Ectodermal cell (in vitro differentiated cells): ENCODE results near the gene NDUFB7.
"Not testable (repeated sequence)": the region's sequence is repeated elsewhere in the genome, so short reads cannot be mapped to it uniquely, and the experiment has no call there.

Source experiments
- H3K27ac ChIP-seq: 2 replicates; pipeline ENCODE4 v1.7.0; 2013; ENCODE audit warnings: mild to moderate bottlenecking, low read depth, low read length; ENCODE audit not compliant: insufficient read depth, poor library complexity, severe bottlenecking
- H3K27me3 ChIP-seq: 2 replicates; pipeline ENCODE4 v1.7.0; 2013; ENCODE audit warnings: mild to moderate bottlenecking, low read length; ENCODE audit not compliant: insufficient read depth, control insufficient read depth, poor library complexity, severe bottlenecking
- H3K36me3 ChIP-seq: one replicate; pipeline ENCODE4 v1.7.0; 2013; ENCODE audit warnings: low read length; ENCODE audit not compliant: control insufficient read depth, insufficient read depth
- H3K4me1 ChIP-seq: one replicate; pipeline ENCODE4 v1.7.0; 2013; ENCODE audit warnings: low read length; ENCODE audit not compliant: control insufficient read depth, insufficient read depth
- H3K4me3 ChIP-seq: 2 replicates; pipeline ENCODE4 v1.7.0; 2013; ENCODE audit warnings: low read depth, low read length, control low read depth; ENCODE audit not compliant: insufficient read depth
- H3K9me3 ChIP-seq: 2 replicates; pipeline ENCODE4 v1.7.0; 2013; ENCODE audit warnings: mild to moderate bottlenecking, low read length, moderate library complexity; ENCODE audit not compliant: control insufficient read depth
- WGBS, 2 experiments: methylation state at CpG; one replicate each; pipeline ENCODE4 v1.1.7; 2013; ENCODE audit warnings: missing lambda C conversion rate in 2 of 2; 5-methylcytosine and 5-hydroxymethylcytosine counted together

Gene NDUFB7

GRCh38 chr19:14542711-14543328 lies 29.0 kb downstream of the NDUFB7 start:
- Histone ChIP-seq H3K4me1 (peaks cover 4% of the 10 kb centered on the region), H3K27ac (peak overlapping the region; percentile 60), H3K9me3 (no peaks in the 10 kb centered on the region), H3K36me3 (no peaks in the 10 kb centered on the region), H3K4me3 (no peak overlapping the region), H3K27me3 (no peaks in the 10 kb centered on the region)
- WGBS, 2 experiments = 64% methylated on average over 7 of the region's 7 CpGs

GRCh38 chr19:14541979-14542378 lies 29.9 kb downstream of the NDUFB7 start:
- H3K4me1 ChIP-seq, H3K27ac ChIP-seq, H3K36me3 ChIP-seq, H3K27me3 ChIP-seq, H3K9me3 ChIP-seq, H3K4me3 ChIP-seq: not testable (repeated sequence)
- 95 to 96% methylated on average over 5 of the region's 5 CpGs for WGBS, 2 experiments

GRCh38 chr19:14540741-14541525 lies 30.9 kb downstream of the NDUFB7 start:
- Histone ChIP-seq H3K27ac (no peak overlapping the region), H3K9me3 (no peaks in the 10 kb centered on the region), H3K27me3 (no peaks in the 10 kb centered on the region), H3K36me3 (no peaks in the 10 kb centered on the region), H3K4me1 (peaks cover 4% of the 10 kb centered on the region), H3K4me3 (no peak overlapping the region)
- 94 to 95% methylated on average over 19 of the region's 19 CpGs for WGBS, 2 experiments

- H3K27me3 ChIP-seq = no peaks in the 10 kb centered on the region
- H3K36me3 ChIP-seq = no peaks in the 10 kb centered on the region
- H3K4me3 ChIP-seq = no peak overlapping the region
- H3K9me3 ChIP-seq = no peaks in the 10 kb centered on the region
- H3K27ac ChIP-seq = no peak overlapping the region
- H3K4me1 ChIP-seq = no peaks in the 10 kb centered on the region
- 18 to 20% methylated on average over 24 of the region's 24 CpGs for WGBS, 2 experiments
Measured at GRCh38 chr19:14536926-14537692, 34.8 kb downstream of the NDUFB7 start.

GRCh38 chr19:14533450-14533849 lies 38.4 kb downstream of the NDUFB7 start:
- Histone ChIP-seq H3K4me1 (no peaks in the 10 kb centered on the region), H3K36me3 (no peaks in the 10 kb centered on the region), H3K4me3 (no peak overlapping the region), H3K27me3 (no peaks in the 10 kb centered on the region), H3K27ac (no peak overlapping the region), H3K9me3 (no peaks in the 10 kb centered on the region)
- 97 to 98% methylated on average over 5 of the region's 5 CpGs for WGBS, 2 experiments

GRCh38 chr19:14530506-14530905 lies 41.4 kb downstream of the NDUFB7 start:
- WGBS, 2 experiments = 71 to 73% methylated on average over 3 of the region's 3 CpGs
- Histone ChIP-seq H3K36me3 (no peaks in the 10 kb centered on the region), H3K27ac (no peak overlapping the region), H3K4me1 (no peaks in the 10 kb centered on the region), H3K4me3 (peak overlapping the region; percentile 88), H3K9me3 (no peaks in the 10 kb centered on the region), H3K27me3 (no peaks in the 10 kb centered on the region)

GRCh38 chr19:14530005-14530348 lies 41.9 kb downstream of the NDUFB7 start:
- Histone ChIP-seq H3K9me3 (no peaks in the 10 kb centered on the region), H3K4me1 (no peaks in the 10 kb centered on the region), H3K4me3 (peak overlapping the region; percentile 88), H3K36me3 (no peaks in the 10 kb centered on the region), H3K27ac (peak overlapping the region; percentile 52), H3K27me3 (no peaks in the 10 kb centered on the region)
- 1 to 2% methylated on average over 18 of the region's 18 CpGs for WGBS, 2 experiments

GRCh38 chr19:14529254-14530004 lies 42.4 kb downstream of the NDUFB7 start, which contains the start of gene TECR:
Gene TECR (plus strand): TSS chr19:14529594. CDS start chr19:14529697, 103 bp downstream.
- H3K4me1 ChIP-seq = no peaks in the 10 kb centered on the region
- H3K9me3 ChIP-seq = no peaks in the 10 kb centered on the region
- peak within 1 kb of the TSS; percentile 52 for H3K27ac ChIP-seq
- no peaks in the 10 kb centered on the region for H3K36me3 ChIP-seq
- H3K4me3 ChIP-seq = peak within 1 kb of the TSS; percentile 88
- WGBS, 2 experiments = 0% methylated on average over 59 of the region's 59 CpGs
- H3K27me3 ChIP-seq = no peaks in the 10 kb centered on the region

GRCh38 chr19:14528419-14529253 lies 43.2 kb downstream of the NDUFB7 start:
- peak overlapping the region; percentile 36 for H3K4me3 ChIP-seq
- 54 to 56% methylated on average over 39 of the region's 39 CpGs for WGBS, 2 experiments
- H3K4me1 ChIP-seq = no peaks in the 10 kb centered on the region
- no peaks in the 10 kb centered on the region for H3K9me3 ChIP-seq
- H3K27me3 ChIP-seq = no peaks in the 10 kb centered on the region
- no peak overlapping the region for H3K27ac ChIP-seq
- H3K36me3 ChIP-seq = no peaks in the 10 kb centered on the region
